OCI-LY3 (cell line): ENCODE data around the gene CNTNAP2.

Experiments
- EZH2phosphoT487 ChIP-seq: fragments of 200-600 bp; shearing (Covaris generic); IDR thresholded peaks from 2 replicates; pipeline ENCODE4 v1.6.1; 2018; ENCODE audit warnings: antibody characterized with exemption, mixed run types, low read depth
- TF ChIP-seq, protein P1 (sequence below): fragments of 200-600, 300-600 bp; sonication (generic); IDR thresholded peaks from 2 replicates; pipeline ENCODE4 v1.5.1; 2014; ENCODE audit warnings: antibody characterized with exemption, low read length, low read depth

- TF ChIP-seq, protein P1, sequence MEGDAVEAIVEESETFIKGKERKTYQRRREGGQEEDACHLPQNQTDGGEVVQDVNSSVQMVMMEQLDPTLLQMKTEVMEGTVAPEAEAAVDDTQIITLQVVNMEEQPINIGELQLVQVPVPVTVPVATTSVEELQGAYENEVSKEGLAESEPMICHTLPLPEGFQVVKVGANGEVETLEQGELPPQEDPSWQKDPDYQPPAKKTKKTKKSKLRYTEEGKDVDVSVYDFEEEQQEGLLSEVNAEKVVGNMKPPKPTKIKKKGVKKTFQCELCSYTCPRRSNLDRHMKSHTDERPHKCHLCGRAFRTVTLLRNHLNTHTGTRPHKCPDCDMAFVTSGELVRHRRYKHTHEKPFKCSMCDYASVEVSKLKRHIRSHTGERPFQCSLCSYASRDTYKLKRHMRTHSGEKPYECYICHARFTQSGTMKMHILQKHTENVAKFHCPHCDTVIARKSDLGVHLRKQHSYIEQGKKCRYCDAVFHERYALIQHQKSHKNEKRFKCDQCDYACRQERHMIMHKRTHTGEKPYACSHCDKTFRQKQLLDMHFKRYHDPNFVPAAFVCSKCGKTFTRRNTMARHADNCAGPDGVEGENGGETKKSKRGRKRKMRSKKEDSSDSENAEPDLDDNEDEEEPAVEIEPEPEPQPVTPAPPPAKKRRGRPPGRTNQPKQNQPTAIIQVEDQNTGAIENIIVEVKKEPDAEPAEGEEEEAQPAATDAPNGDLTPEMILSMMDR, result no peak
- no peak for TF ChIP-seq EZH2phosphoT487
These were observed 298.3 kb downstream of the CNTNAP2 start for GRCh38 chr7:146414937-146415336.
